Stimulated activated CD8-positive, alpha-beta memory T cell treated with anti-CD3 and anti-CD28 coated beads, Interleukin-4, amount 100 ng/mL, for 48 hours (primary cell): ENCODE results near the gene HS3ST4.

Experiments
- DNase-seq: peaks from one replicate; pipeline ENCODE4 v3.0.0-alpha.2; 2020

Gene HS3ST4

GRCh38 chr16:26120729-26121128 lies 429.0 kb downstream of the HS3ST4 start:
- no peak for DNase-seq

GRCh38 chr16:26128296-26128695 lies 436.5 kb downstream of the HS3ST4 start:
- DNase-seq, result no peak

GRCh38 chr16:26129997-26130396 lies 438.2 kb downstream of the HS3ST4 start:
- DNase-seq, result no peak

GRCh38 chr16:26133416-26134093 lies 441.8 kb downstream of the HS3ST4 start:
- DNase-seq, result no peak

- no peak for DNase-seq
Observed at GRCh38 chr16:26134588-26134987, 442.8 kb downstream of the HS3ST4 start.

- no peak for DNase-seq
Observed at GRCh38 chr16:26137956-26138355, 446.2 kb downstream of the HS3ST4 start.

GRCh38 chr16:26139091-26139490 lies 447.3 kb downstream of the HS3ST4 start:
- no peak for DNase-seq

GRCh38 chr16:26139884-26140283 lies 448.1 kb downstream of the HS3ST4 start:
- DNase-seq, result no peak

GRCh38 chr16:26149364-26150190 lies 457.8 kb downstream of the HS3ST4 start:
- no peak for DNase-seq

GRCh38 chr16:26155221-26155620 lies 463.5 kb downstream of the HS3ST4 start:
- no peak for DNase-seq

- no peak for DNase-seq
Observed at GRCh38 chr16:26157319-26157718, 465.6 kb downstream of the HS3ST4 start.

GRCh38 chr16:26158142-26158759 lies 466.5 kb downstream of the HS3ST4 start:
- DNase-seq, result no peak

- no peak for DNase-seq
Observed at GRCh38 chr16:26161461-26162180, 469.9 kb downstream of the HS3ST4 start.

GRCh38 chr16:26169473-26169872 lies 477.7 kb downstream of the HS3ST4 start:
- DNase-seq, result no peak

GRCh38 chr16:26175944-26176343 lies 484.2 kb downstream of the HS3ST4 start:
- DNase-seq, result no peak

GRCh38 chr16:26177438-26177837 lies 485.7 kb downstream of the HS3ST4 start:
- no peak for DNase-seq

GRCh38 chr16:26178298-26178697 lies 486.5 kb downstream of the HS3ST4 start:
- no peak for DNase-seq

- DNase-seq, result no peak
Observed at GRCh38 chr16:26186091-26186615, 494.4 kb downstream of the HS3ST4 start.
